GM18519 (cell line): ENCODE results near the gene S100A3.

Source experiments
- ATAC-seq: cut with Tn5 transposase; IDR thresholded peaks from one replicate; pipeline ENCODE4 v1.9.1; 2021; ENCODE audit warnings: mild to moderate bottlenecking, moderate library complexity; ENCODE audit not compliant: unreplicated experiment, low FRiP score

The S100A3 gene

DNA sequence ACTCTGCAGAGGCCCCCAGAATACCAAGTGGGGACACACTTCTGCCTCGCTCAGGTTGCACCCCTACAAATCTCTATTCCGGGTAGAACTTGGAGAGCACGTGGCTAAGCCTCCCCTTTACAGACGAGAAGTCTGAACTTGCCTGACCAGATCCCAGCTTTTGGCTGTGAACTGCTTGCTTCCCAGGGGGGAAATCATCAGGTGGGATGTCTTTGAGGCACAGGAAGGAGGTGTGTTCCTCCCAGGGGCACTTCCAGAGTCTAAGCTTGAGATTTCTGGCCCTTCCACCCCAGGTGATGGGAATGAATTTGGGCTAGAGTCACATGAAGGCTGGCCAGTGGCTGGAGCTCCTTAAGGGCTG, 1.3 kb upstream of the S100A3 start:
- ATAC-seq: no peak

DNA sequence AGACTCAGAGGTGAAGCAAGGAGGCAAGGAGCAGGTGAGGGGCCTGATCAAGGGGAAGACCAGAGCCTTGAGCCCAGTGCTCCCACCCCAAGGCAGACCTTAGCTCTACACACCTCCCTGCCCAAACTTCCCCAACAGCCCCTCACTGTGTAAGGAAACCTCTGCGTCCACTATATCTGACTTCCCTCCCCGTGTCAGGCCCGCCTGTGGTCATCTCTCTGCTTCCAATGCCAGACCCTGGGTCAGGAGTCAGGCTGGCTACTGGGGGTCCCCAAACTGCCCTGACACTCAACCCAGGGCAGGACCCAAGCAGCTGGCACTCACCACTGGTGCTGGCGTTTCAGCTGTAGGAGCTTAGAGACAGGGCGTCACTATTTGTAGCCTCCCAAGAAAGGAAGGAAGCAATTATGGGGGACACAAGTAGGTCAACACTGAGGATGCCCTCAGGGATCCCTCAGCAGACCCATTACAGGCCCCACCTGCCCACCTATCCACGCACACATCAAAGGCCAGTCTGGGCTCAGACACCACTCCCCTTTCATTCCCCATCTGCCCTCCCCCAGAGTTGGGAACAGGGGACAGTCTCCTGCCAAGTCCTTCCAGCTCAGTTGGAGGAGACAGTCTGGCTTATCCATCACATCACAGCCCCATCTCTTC, 811 bp upstream of the S100A3 start:
- ATAC-seq: no peak

DNA sequence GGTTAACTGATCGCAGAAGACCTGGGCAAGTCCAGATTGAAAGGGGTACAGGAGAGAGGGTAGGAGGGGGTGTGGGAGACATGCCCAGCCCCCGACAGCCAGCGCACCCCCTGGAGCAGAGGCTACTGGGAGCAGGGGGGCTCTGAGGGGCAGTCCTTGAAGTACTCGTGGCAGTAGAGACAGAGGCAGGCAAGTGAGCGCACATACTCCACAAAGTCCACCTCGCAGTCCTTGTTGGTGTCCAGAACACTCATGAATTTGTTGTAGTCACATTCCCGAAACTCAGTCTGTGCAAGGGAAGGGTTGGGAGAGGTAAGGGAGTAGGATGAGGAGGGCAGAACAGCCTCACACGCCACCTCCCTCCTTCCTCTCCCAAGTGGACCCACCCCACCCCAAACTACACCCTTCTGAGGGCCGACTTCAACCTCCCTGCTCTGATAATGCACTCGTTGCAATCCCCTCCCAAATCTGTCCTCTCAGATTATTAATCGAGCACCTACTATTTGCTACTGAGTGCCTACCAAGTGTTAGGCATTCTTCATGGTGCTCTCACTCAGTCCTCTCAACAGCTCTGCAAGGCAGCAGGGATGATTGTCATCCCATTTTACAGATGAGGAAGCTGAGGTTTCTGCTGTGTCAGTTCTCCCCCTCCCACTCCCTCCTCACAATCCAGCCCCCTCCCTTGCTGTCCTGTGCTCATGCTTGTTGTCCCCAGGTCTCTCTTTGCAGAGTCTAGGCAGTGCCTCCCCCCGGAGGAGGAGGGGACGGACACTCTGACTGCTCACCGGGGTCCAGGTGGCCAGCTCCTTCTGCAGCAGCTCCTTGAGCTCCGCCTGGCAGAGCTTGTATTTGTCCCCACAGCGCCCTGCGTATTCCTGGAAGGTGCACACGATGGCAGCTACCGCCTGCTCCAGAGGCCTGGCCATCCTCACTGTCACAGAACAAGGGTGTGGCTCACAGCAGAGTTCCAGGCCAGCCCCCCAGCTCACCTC, 1.2 kb downstream of the S100A3 start:
- no peak for ATAC-seq

DNA sequence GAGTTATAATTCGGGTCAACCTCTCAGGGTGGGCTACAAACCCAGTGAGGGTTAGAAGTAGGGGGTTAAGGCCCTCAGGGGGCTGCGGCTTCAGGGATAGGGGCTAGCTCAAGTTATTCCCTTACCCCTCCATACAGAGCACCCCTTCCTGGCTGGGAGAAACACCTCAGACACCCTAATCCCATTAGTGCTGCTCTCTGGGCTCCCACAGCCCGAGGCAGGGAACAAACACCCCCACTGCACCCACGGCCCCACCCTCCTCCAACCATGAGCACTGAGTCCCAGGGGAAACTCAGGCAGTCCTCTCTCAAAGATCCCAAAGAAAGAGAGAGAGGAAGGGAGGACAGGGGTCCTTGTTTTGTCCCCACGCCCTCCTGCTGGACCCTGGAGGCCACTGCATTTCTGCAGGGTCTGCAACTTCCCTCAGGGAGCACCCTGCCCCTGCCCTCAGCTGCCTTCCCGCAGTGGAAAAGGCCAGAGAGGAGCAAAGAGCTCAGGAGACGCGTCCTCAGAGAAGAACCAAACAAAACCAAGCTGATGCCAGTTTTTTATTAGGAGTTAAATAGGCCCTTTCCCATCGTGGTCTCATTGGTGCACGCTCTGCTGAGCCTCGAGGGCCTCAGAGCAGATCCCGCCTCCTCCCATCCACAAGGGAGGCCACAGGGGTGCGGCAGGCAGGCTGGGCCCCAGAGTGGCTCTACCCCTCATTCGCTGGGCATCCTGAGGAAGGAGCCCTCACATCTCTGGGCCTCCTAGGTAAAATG, 2.1 kb downstream of the S100A3 start:
- no peak for ATAC-seq

DNA sequence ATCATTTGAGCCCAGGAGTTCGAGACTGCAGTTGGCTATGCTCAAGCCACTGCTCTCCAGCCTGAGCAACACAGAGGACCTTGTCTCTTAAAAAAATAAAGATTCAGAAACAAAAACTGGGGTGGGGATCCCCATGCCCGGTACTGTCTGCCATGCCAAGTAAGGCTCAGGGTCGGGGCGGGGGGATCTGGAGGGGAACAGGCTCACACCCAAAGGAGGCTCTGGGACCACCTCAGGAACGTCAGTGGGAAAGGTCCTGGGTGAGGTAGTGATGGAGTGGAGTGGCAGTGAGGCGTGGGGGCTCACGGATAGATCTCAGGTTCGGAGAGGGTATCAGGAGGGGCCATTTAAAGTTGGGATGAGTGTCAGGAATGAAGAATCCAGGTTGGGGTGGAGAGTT, 2.7 kb downstream of the S100A3 start:
- ATAC-seq: no peak

DNA sequence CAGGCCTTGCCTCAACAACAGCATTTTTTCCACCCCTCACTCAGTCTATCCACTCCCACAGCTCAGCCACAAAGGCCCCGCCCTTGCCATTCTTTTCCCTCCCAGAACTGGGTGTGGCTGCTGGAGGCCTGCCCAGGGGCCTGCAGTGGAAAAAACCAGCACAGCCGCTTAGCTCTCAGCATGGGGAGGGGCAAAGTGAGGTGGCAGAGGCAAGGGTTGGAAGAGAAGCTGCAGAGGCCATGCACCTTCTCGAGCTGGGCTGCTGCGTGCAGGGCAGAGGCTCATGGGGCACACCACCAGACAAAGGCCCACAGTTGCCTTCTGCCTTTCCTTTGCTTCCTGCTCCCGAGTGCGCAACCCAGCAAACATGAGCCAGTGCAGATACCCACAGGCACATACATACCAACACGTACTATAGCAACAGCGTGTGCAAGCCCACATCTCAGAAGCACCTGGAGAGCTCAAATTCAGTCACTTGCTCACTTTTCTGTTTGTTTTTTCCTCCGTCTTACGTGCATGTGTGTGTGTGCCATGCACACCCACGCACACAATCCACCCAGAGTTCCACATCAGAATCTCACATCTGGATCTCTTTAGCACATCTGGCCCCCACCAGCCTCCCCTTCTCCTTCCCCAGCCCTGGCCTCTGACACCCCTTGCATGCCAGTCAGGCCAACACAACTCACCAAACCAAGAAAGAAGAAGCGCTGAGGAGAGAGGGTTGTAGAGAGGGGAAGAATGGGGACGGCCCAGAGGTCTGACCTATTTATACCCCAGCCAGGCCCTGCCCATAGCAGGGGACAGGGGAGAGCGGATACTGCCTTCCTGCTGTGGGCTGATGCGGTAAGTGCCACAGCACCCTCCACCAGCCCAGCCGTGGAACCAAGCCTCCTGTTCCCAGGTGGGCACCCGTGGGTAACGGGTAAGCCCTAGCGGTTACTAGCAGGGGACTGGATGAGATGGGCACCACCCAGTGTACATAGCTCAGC, 3.7 kb downstream of the S100A3 start, which contains the start of gene S100A4:
Gene S100A4 (minus strand): TSS at position 740 of the 989 bp plus-strand sequence. CDS start 1,012 bp downstream, outside the sequence.
- ATAC-seq: no peak

DNA sequence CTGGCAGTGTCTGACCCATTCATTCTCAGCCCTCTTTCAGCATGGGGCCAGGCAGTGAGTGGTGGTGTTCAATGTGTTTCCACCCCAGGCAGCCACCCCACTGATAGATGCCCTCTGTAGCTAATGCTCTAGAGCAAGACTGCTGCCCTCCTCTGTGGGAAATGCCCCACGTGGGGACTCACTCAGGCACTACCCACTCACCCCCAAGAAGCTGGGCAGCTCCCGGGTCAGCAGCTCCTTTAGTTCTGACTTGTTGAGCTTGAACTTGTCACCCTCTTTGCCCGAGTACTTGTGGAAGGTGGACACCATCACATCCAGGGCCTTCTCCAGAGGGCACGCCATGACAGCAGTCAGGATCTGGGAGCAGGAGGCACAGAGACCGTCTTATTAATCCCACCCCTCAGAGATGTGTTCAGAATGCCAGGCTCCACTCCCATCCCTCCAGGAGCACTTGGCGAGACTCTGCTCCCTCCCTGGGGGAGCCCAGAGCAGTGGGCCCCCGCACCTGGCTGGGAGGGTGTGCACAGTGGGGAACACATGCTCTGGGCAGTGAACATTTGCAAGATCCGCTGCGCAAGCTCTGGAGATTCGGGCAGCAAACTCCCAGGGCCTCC, 4.5 kb downstream of the S100A3 start:
- ATAC-seq: no peak

DNA sequence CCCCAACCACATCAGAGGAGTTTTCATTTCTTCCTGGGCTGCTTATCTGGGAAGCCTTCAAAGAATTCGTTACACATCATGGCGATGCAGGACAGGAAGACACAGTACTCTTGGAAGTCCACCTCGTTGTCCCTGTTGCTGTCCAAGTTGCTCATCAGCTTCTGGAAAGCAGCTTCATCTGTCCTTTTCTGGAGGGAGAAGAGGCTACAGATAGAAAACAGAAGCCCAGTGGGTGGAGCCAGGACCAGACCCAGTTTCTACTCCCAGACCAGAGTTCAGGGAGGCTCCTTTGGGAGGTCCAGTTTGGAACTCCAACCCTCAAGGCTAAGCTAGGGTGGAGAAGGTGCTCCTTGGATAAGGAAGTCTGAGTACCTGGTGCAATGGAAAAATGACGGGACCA, 5.3 kb downstream of the S100A3 start:
- ATAC-seq: no peak

DNA sequence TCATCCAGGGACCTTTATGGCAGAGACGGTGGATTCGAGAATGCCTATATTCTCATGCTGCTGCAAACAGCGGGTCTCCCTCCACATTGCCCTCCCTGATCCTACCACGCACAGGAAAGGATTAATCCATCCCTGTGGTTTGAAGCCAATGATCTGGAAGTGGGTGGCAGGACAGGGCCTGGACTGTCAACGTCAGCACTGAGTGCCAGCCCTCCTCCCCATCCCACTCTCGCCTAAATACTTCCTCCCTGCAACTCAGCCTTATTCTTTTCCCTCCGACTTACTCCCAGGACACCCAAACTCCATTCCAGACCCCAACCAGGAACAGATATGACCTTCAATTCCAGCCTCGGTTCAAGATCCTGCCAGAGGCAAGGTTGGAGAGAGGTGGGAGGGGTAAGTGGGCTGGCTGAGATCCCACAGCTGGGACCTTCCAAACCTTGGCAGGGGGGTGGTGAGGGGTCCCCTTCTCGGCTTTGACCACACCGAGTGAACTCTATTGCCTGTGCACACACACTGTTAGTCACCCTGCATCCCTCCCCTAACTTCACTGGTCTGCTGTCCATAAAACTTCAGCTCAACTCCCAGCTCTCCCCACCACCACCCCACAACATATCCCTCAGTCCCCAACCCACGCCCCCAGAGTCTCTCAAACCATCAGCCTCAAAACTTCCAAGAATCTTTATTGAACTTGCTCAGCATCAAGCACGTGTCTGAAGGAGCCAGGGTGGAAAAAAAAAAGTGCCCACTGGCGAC, 5.9 kb downstream of the S100A3 start:
- ATAC-seq: no peak

DNA sequence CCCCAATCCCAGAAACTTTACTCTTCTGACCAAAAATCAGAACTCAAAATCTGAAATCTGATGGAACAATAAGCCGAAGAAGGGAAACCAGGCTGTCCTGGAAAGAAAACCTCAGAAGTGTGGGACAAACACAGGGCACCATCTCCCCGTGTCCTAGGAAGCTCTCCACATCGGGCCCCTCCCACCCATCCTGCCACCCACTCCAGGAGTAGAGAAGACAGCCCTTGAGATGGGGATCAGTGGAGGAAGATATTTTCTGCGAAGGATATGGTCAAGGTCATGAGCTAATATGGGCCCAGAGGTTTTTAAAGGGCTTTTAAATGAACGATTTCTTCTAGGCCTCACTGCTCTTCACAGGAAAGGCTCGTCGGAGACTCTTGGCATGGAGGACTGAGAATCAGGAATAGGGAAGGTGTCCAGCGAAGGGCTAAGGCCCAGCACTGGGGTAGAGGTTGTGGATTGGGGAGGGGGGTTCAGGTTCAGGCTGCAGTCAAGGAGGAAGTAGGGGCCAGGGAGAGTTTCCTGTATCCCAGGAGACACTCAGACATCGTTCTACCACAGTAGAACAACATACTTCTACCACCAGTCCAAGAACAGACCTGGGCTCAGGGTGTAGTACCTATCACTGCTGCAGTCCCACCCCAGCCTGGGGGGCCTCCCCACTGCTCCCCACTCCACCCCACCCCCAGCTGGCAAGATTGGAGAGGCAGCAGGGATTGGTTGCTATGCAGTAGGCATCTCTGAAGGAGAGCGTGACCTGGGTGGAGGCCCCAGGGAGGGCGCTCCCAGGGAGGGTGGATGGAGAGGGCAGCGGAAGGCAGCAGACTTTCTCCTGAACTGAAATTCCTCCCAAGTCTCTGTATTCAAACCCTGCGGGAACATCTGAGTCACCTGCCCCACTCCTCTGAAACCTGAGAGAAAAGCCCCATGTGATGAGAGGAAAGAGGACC, 7.1 kb downstream of the S100A3 start:
- ATAC-seq: no peak

DNA sequence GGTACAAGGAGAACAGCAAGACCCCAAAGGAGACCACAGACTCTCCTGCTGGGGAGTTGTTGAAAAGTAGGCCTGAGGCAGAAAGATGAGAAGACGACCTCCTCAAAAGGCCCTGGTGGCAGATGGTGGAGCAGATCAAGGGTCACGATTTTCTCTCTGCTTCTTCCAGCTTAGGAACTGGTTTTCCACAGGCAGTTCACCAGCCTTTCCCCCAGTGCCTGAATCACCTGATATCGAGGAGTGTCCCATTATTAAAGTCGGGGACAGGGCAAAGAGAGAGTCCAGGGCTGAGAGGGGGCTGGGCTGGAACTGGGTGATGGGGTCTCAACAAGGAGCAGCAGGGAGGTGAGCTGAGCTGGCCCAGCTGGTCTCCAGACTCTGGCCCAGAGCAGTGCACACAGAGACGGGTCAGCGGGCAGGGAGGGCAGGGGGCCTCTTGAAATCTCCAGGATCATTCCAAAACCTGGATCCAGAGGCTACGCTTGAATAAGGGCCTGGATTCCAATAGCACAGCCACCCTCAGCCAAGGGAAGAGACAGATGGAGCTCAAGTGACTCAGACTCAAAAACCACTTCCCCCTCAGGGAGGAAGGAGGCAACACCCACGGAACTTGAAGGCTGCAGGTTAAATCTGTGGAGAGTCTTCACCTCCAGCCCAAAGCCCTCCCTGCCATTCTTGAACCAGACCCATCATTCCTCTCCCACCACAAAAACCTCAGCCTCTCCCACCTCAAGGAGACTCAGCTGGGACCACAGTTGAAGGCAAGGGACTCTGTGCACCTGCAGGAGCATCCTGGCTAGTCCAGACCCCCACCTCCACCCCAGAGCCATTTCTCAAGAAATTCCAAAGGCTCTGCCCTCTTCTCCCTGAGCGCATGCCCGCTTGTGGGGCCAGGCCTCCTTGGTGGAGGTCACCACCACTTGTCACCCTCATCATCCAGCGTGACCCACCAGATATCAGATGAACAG, 8.4 kb downstream of the S100A3 start, which contains the start of gene S100A5:
Gene S100A5 (minus strand): TSS at position 541 of the 968 bp plus-strand sequence. CDS start 743 bp downstream, outside the sequence.
- ATAC-seq: no peak

DNA sequence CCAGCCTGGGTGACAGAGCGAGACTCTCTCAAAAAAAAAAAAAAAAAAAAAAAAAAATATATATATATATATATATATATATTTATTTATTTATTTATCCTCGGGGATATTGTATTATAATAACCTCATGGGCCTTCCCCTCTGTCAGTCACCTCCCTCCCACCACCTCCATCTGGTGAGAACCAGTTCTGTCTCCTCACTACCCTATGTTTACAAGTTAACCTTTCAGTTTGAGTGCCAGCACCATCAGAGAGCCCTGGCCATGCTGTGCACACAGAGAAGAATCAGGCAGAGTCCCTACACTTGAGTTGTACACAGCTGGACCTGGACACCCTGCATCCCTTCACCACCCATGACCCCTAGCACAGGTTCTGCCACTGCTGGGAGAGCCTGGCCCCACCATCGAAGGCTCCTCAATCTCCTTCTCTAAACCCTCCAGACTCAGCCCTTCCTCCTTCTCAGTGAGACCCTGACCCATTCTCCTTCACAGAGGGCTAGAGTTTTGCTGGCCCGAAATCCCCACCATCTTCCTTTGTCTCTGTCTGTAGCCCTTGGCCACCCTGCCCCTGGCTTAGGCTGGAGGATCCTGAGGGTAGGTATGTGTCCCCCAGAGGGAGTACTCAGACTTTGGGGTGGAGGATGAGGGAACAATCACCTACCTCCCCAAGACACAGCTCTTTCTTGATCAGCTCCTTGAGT, 9.5 kb downstream of the S100A3 start:
- ATAC-seq: no peak

DNA sequence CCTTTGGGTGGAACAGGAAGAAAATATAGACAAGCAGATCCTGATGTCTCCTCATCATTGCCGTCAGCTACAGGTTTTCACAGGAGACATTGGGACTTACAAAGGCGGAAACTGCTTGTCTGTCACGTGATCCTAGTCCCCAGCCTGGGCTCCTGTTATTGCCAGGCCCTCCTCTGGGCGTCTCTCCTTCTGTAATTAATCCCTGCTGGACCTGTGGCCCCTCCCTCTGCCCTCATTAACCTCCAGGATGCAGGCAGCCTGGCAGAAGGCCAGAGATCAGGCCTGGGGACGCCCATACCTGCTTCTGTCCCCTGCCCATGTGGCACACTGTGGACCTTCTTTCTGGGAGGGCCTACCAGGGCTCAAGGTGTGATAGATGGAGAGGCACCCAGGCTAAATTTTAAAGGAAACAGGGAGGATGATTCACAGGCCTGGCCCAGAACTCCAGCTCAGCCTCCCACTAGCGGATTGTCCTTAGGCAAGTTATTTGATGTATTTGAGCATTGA, 10.7 kb downstream of the S100A3 start:
- ATAC-seq: no peak

DNA sequence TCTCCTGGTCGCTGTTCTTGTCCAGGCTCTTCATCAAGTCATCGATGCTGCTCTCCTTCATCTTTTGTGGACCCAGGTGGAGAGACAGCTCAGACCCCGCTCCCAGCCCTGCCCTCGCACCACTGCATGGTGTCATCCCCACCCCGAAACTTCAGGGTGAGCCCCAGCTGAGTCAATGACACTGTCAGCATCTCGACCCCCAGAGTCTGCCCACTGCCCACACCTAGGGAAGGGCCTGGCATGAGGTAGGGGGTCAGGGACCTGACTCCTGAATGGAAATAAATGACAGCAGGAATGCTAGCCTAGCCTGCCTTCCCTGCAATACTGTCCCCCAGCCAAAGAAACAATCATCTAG, 11.7 kb downstream of the S100A3 start:
- no peak for ATAC-seq

DNA sequence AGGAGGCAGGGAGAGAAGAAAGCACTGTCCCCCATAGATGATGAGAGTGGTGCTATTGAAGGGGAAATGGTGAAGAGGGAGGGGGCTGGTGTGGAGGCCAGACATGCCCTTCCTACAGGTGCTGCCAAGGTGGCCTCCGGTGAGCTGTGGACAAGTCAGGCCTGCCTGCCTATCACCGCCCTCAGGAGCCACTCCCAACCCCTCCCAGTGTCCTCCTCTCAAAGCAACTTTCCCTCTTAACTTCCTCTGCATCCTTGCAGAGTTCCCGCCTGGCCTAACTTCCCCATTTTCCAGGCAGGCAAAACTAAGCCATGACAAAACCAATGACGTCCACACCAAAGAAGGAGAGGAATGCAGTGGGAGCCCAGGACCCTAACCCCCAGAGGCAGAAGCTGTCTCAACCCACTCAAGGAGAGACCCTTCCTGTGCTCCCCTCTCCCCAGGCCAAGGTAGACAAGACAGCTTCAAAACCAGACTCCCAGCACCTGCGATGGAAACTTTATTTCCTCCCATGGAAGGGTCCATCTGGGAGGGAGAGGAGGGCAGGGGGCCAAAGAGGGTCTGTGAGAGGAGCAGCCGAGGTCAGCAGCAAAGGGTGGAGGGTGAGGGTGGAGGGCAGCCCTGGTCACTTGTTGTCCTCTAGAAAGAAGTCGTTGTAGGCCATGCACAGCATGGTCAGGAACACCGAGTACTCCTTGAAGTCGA, 12.2 kb downstream of the S100A3 start:
- ATAC-seq: no peak
